ENCODE measurements around the gene BOLA1.
A peak's percentile ranks its signal among the peaks of the same experiment; 100 is the strongest.

Gene BOLA1

DNA sequence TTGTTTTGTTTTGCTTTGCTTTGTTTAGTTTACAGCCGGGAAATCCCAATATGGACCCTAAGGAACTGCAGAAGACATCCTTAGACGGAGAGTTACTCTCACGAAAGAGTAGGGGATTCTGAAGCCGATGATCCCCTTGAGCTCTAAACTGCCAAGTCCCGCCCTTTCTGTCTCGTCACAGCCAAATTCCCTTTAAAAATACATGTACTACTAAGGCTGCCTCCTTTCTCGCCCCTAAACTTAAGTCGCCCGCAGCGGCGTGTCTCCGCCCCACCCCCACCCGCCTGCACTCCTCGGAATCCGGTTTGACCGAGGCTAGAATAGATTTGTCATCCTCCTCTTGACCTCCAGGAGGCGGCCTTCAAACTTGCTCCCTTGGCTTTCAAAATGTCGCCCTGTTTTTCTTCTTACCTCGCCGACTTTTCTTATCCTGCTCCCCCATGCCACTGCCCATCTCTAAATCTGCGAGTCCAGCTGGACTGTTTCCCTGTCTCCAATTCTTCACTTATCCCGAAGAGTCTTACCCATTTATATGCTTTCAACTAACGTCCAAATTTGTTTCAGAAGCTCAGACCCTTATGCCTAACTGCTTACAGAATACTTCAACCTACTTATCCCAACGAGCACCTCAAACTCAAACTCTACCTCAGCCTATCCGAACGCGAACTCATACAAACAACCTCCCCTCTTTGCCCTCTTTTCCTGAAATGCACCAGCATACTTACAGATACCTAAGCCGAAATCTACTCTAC lies 10.9 kb upstream of the BOLA1 start:
- H3K4me3 ChIP-seq (ENCODE audit: low read length): peak overlapping the region; percentile 64
- no peaks in the 10 kb centered on the region for H4K20me1 ChIP-seq (ENCODE audit: insufficient read depth, low read length)
- no peaks in the 10 kb centered on the region for H3K9me3 ChIP-seq (replicated peaks; ENCODE audit: insufficient read depth, low read length)
- DNase-seq: peak; percentile 98
- no peaks in the 10 kb centered on the region for H3K79me2 ChIP-seq (ENCODE audit: low read length)
- no peaks in the 10 kb centered on the region for H3K27me3 ChIP-seq (replicated peaks; ENCODE audit: insufficient read depth, low read length)
- peak overlapping the region; percentile 92 for H3K27ac ChIP-seq (ENCODE audit: low read length)
- peaks cover 55% of the 10 kb centered on the region for H3F3A ChIP-seq (ENCODE audit: insufficient read depth, low read length)
- no peaks in the 10 kb centered on the region for H3K36me3 ChIP-seq (replicated peaks; ENCODE audit: insufficient read depth, low read length)
- H3K4me1 ChIP-seq (ENCODE audit: low read length): peaks cover 16% of the 10 kb centered on the region
- no peaks in the 10 kb centered on the region for H3K9me2 ChIP-seq (replicated peaks; ENCODE audit: insufficient read depth, low read length)
- TF ChIP-seq, protein P1, sequence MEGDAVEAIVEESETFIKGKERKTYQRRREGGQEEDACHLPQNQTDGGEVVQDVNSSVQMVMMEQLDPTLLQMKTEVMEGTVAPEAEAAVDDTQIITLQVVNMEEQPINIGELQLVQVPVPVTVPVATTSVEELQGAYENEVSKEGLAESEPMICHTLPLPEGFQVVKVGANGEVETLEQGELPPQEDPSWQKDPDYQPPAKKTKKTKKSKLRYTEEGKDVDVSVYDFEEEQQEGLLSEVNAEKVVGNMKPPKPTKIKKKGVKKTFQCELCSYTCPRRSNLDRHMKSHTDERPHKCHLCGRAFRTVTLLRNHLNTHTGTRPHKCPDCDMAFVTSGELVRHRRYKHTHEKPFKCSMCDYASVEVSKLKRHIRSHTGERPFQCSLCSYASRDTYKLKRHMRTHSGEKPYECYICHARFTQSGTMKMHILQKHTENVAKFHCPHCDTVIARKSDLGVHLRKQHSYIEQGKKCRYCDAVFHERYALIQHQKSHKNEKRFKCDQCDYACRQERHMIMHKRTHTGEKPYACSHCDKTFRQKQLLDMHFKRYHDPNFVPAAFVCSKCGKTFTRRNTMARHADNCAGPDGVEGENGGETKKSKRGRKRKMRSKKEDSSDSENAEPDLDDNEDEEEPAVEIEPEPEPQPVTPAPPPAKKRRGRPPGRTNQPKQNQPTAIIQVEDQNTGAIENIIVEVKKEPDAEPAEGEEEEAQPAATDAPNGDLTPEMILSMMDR (IDR thresholded peaks at IDR 0.05; ENCODE audit: low read length): peak; percentile 83
- TF ChIP-seq EZH2 (optimal IDR thresholded peaks at IDR 0.05; ENCODE audit: low read depth, low read length) (no peak), EZH2phosphoT487 (IDR thresholded peaks at IDR 0.05; ENCODE audit: low read length) (no peak)
- peak overlapping the region; percentile 80 for H3K4me2 ChIP-seq (ENCODE audit: low read depth, low read length)
- peak overlapping the region; percentile 86 for H3K9ac ChIP-seq (ENCODE audit: low read length)
- H2AFZ ChIP-seq (ENCODE audit: low read length): peak overlapping the region; percentile 54

DNA sequence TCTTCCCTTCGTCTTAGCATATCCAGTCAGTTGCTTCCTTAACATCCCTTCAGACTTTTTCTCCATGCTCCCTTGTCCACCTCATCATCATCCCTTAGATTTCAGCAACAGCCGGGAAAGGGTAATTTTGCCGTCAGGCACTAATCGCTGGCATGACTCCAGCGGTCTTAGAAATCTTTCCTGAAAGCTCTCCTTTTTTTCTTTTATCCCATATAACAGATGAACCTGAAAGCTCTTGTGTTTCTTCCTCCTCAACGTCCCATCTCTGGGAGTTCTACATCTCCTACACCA lies 10.4 kb upstream of the BOLA1 start:
- TF ChIP-seq EZH2 (optimal IDR thresholded peaks at IDR 0.05; ENCODE audit: low read depth, low read length) (no peak), EZH2phosphoT487 (IDR thresholded peaks at IDR 0.05; ENCODE audit: low read length) (no peak)
- TF ChIP-seq, protein P1 (IDR thresholded peaks at IDR 0.05; ENCODE audit: low read length): no peak
- H3K27ac ChIP-seq (ENCODE audit: low read length): peak overlapping the region; percentile 92
- H3K9ac ChIP-seq (ENCODE audit: low read length): peak overlapping the region; percentile 86
- no peaks in the 10 kb centered on the region for H3K9me3 ChIP-seq (replicated peaks; ENCODE audit: insufficient read depth, low read length)
- H3K4me2 ChIP-seq (ENCODE audit: low read depth, low read length): peak overlapping the region; percentile 80
- peak overlapping the region; percentile 64 for H3K4me3 ChIP-seq (ENCODE audit: low read length)
- H4K20me1 ChIP-seq (ENCODE audit: insufficient read depth, low read length): no peaks in the 10 kb centered on the region
- peaks cover 14% of the 10 kb centered on the region for H3K4me1 ChIP-seq (ENCODE audit: low read length)
- H2AFZ ChIP-seq (ENCODE audit: low read length): peak overlapping the region; percentile 54
- peaks cover 53% of the 10 kb centered on the region for H3F3A ChIP-seq (ENCODE audit: insufficient read depth, low read length)
- H3K27me3 ChIP-seq (replicated peaks; ENCODE audit: insufficient read depth, low read length): no peaks in the 10 kb centered on the region
- DNase-seq: no peak
- H3K9me2 ChIP-seq (replicated peaks; ENCODE audit: insufficient read depth, low read length): no peaks in the 10 kb centered on the region
- H3K79me2 ChIP-seq (ENCODE audit: low read length): no peaks in the 10 kb centered on the region
- H3K36me3 ChIP-seq (replicated peaks; ENCODE audit: insufficient read depth, low read length): no peaks in the 10 kb centered on the region

DNA sequence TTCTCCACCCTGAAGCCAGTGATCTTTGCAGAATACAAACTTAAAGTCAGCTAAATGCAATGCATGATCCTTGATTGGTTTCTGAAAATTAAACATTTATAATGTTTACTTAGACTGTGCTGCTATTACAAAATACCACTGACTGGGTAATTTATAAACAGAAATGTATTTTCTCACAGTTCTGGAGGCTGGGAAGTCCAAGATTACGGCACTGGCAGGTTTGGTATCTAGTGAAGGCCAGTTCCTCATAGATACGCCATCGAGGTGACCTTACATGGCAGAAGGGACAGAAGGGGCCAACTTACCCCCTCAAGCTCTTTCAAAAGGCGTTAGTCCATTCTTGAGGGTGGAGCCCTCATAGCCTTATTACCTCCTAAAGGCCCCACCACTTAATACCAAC lies 2.8 kb upstream of the BOLA1 start:
- H2AFZ ChIP-seq (ENCODE audit: low read length): no peak overlapping the region
- H3K36me3 ChIP-seq (replicated peaks; ENCODE audit: insufficient read depth, low read length): no peaks in the 10 kb centered on the region
- H3K27me3 ChIP-seq (replicated peaks; ENCODE audit: insufficient read depth, low read length): no peaks in the 10 kb centered on the region
- H3K9me3 ChIP-seq (replicated peaks; ENCODE audit: insufficient read depth, low read length): no peaks in the 10 kb centered on the region
- H3F3A ChIP-seq (ENCODE audit: insufficient read depth, low read length): peaks cover 7% of the 10 kb centered on the region
- H3K4me2 ChIP-seq (ENCODE audit: low read depth, low read length): no peak overlapping the region
- TF ChIP-seq, protein P1 (IDR thresholded peaks at IDR 0.05; ENCODE audit: low read length): no peak
- no peak for TF ChIP-seq EZH2 (optimal IDR thresholded peaks at IDR 0.05; ENCODE audit: low read depth, low read length)
- TF ChIP-seq EZH2phosphoT487 (IDR thresholded peaks at IDR 0.05; ENCODE audit: low read length): no peak
- no peak for DNase-seq
- H3K79me2 ChIP-seq (ENCODE audit: low read length): peaks cover 4% of the 10 kb centered on the region; the same call in 1 of the 2 replicates
- no peak overlapping the region for H3K9ac ChIP-seq (ENCODE audit: low read length)
- H4K20me1 ChIP-seq (ENCODE audit: insufficient read depth, low read length): no peaks in the 10 kb centered on the region
- no peaks in the 10 kb centered on the region for H3K9me2 ChIP-seq (replicated peaks; ENCODE audit: insufficient read depth, low read length)
- no peak overlapping the region for H3K4me3 ChIP-seq (ENCODE audit: low read length)
- no peak overlapping the region for H3K27ac ChIP-seq (ENCODE audit: low read length)
- peaks cover 6% of the 10 kb centered on the region; the same call in 1 of the 2 replicates for H3K4me1 ChIP-seq (ENCODE audit: low read length)
